Mesothelial cell of epicardium (in vitro differentiated cells): ENCODE measurements around the gene PACS2. TPM values are rescaled to one million over a fixed set of nuclear protein-coding genes. Genes with fewer than 3 reads are reported as not detected.

Source experiments
- DNase-seq, 2 experiments: peaks; one replicate each; pipeline ENCODE4 v3.0.0; 2021; ENCODE audit warnings: low spot score in 2 of 2; ENCODE audit not compliant: unreplicated experiment in 2 of 2
- H3K27ac Mint-ChIP-seq: 2 replicates; pipeline ENCODE4 v1.8.0; 2021; ENCODE audit warnings: mixed read lengths
- H3K27me3 Mint-ChIP-seq: 2 replicates; pipeline ENCODE4 v1.8.0; 2021; ENCODE audit warnings: low read depth, mixed read lengths
- H3K36me3 Mint-ChIP-seq: 2 replicates; pipeline ENCODE4 v1.8.0; 2021; ENCODE audit warnings: mixed read lengths
- H3K4me1 Mint-ChIP-seq: 2 replicates; pipeline ENCODE4 v1.8.0; 2021; ENCODE audit warnings: mixed read lengths
- H3K4me3 Mint-ChIP-seq: 2 replicates; pipeline ENCODE4 v1.8.0; 2021; ENCODE audit warnings: mild to moderate bottlenecking, moderate library complexity, mixed read lengths
- H3K9me3 Mint-ChIP-seq: 2 replicates; pipeline ENCODE4 v1.8.0; 2021; ENCODE audit warnings: mixed read lengths
- CTCF ChIP-seq: fragments of 200-600 bp; sonication (generic); IDR thresholded peaks from one replicate; pipeline ENCODE4 v1.5.0; 2021; ENCODE audit warnings: antibody characterized with exemption; ENCODE audit not compliant: unreplicated experiment
- total RNA-seq: library from RNA; stranded (reverse); gene quantifications from 3 replicates; pipeline ENCODE4 v1.2.1, GENCODE V29; 2021

PACS2 gene
- total RNA-seq, 1 donor from 2014 or later, result 147 TPM

- Mint-ChIP-seq H3K27me3 (no peaks in the 10 kb centered on the region), H3K4me1 (peaks cover 6% of the 10 kb centered on the region), H3K36me3 (peaks cover 32% of the 10 kb centered on the region), H3K9me3 (peaks cover 29% of the 10 kb centered on the region), H3K4me3 (peak overlapping the region; percentile 72), H3K27ac (peak overlapping the region; percentile 59)
- no peak for TF ChIP-seq CTCF
- DNase-seq, result no peak
These were observed 84.3 kb downstream of the PACS2 start for GRCh38 chr14:105398726-105399465.

- H3K4me3 Mint-ChIP-seq, result peak overlapping the region; percentile 72
- H3K27me3 Mint-ChIP-seq, result no peaks in the 10 kb centered on the region
- no peak overlapping the region for H3K27ac Mint-ChIP-seq
- H3K4me1 Mint-ChIP-seq, result peaks cover 6% of the 10 kb centered on the region
- H3K36me3 Mint-ChIP-seq, result peaks cover 32% of the 10 kb centered on the region
- H3K9me3 Mint-ChIP-seq, result peaks cover 35% of the 10 kb centered on the region
- TF ChIP-seq CTCF, result no peak
- DNase-seq, result no peak
These were observed 84.9 kb downstream of the PACS2 start for GRCh38 chr14:105399466-105399775.

GRCh38 chr14:105400016-105400415, 85.5 kb downstream of the PACS2 start:
- H3K4me3 Mint-ChIP-seq, result peak overlapping the region; percentile 72
- no peak for DNase-seq
- peaks cover 28% of the 10 kb centered on the region for H3K36me3 Mint-ChIP-seq
- H3K4me1 Mint-ChIP-seq, result peaks cover 6% of the 10 kb centered on the region
- no peak overlapping the region for H3K27ac Mint-ChIP-seq
- peaks cover 39% of the 10 kb centered on the region for H3K9me3 Mint-ChIP-seq
- TF ChIP-seq CTCF, result no peak
- no peaks in the 10 kb centered on the region for H3K27me3 Mint-ChIP-seq

- no peak for DNase-seq
- peaks cover 6% of the 10 kb centered on the region for H3K4me1 Mint-ChIP-seq
- H3K27me3 Mint-ChIP-seq, result peaks cover 3% of the 10 kb centered on the region
- no peak overlapping the region for H3K27ac Mint-ChIP-seq
- H3K36me3 Mint-ChIP-seq, result peaks cover 31% of the 10 kb centered on the region
- no peak for TF ChIP-seq CTCF
- H3K4me3 Mint-ChIP-seq, result no peak overlapping the region
- H3K9me3 Mint-ChIP-seq, result peaks cover 56% of the 10 kb centered on the region
These were observed 87.2 kb downstream of the PACS2 start for GRCh38 chr14:105401699-105402098.

- no peak for TF ChIP-seq CTCF
- Mint-ChIP-seq H3K4me1 (peaks cover 3% of the 10 kb centered on the region), H3K9me3 (peaks cover 28% of the 10 kb centered on the region), H3K27me3 (peaks cover 49% of the 10 kb centered on the region), H3K36me3 (peaks cover 7% of the 10 kb centered on the region), H3K4me3 (no peak overlapping the region), H3K27ac (no peak overlapping the region)
- DNase-seq, result no peak
These were observed 94.0 kb downstream of the PACS2 start for GRCh38 chr14:105408592-105408991.
